Jurkat, Clone E6-1 (cell line): ENCODE results near the gene TULP1.

Experiments
- DNase-seq: peaks from one replicate; pipeline ENCODE4 v3.0.0-alpha.2; 2011; ENCODE audit warnings: low read depth, low spot score
- H3K4me3 ChIP-seq: 2 replicates; pipeline ENCODE4 v1.5.1; 2011; ENCODE audit warnings: mild to moderate bottlenecking, low read length, control low read depth, moderate library complexity

Gene TULP1

GRCh38 chr6:35448191-35448590 is 64.5 kb downstream of the TULP1 start:
- DNase-seq, result no peak

More at GRCh38 chr6:35448191-35448590, 64.5 kb downstream of the TULP1 start:
- H3K4me3 ChIP-seq, result no peak overlapping the region
